H9 (cell line): ENCODE data around the gene NRN1. TPM values are rescaled to one million over a fixed set of nuclear protein-coding genes. Genes with fewer than 3 reads are reported as not detected.
A peak's percentile ranks its signal among the peaks of the same experiment; 100 is the strongest.

Source experiments
- DNase-seq: peaks from one replicate; pipeline ENCODE4 v3.0.0-alpha.2; 2017
- H2AFZ ChIP-seq: one replicate; pipeline ENCODE4 v1.6.1; 2013; ENCODE audit warnings: mild to moderate bottlenecking, low read length, control low read depth, moderate library complexity
- H2AK5ac ChIP-seq: 2 replicates; pipeline ENCODE4 v1.6.1; 2013; ENCODE audit warnings: low read length, control low read depth, mixed read lengths; ENCODE audit not compliant: insufficient read length
- H2BK120ac ChIP-seq: one replicate; pipeline ENCODE4 v1.6.1; 2013; ENCODE audit warnings: low read depth, mild to moderate bottlenecking, low read length, control low read depth, inconsistent platforms; ENCODE audit not compliant: poor library complexity, severe bottlenecking
- H2BK12ac ChIP-seq: 2 replicates; pipeline ENCODE4 v1.6.1; 2013; ENCODE audit warnings: low read length, control low read depth, mixed read lengths, low read depth; ENCODE audit not compliant: insufficient read length
- H2BK15ac ChIP-seq: 2 replicates; pipeline ENCODE4 v1.6.1; 2013; ENCODE audit warnings: low read depth, low read length, control low read depth
- H2BK20ac ChIP-seq: one replicate; pipeline ENCODE4 v1.6.1; 2013; ENCODE audit warnings: low read depth, mild to moderate bottlenecking, low read length, control low read depth, inconsistent platforms; ENCODE audit not compliant: poor library complexity, severe bottlenecking
- H2BK5ac ChIP-seq: 2 replicates; pipeline ENCODE4 v1.6.1; 2013; ENCODE audit warnings: low read length, control low read depth, mixed read lengths; ENCODE audit not compliant: insufficient read length
- H3K14ac ChIP-seq: 2 replicates; pipeline ENCODE4 v1.6.1; 2013; ENCODE audit warnings: low read length, control low read depth; ENCODE audit not compliant: insufficient read depth
- H3K18ac ChIP-seq: 2 replicates; pipeline ENCODE4 v1.6.1; 2013; ENCODE audit warnings: low read depth, mild to moderate bottlenecking, mixed read lengths, low read length, control low read depth; ENCODE audit not compliant: insufficient read length
- H3K23ac ChIP-seq: 2 replicates; pipeline ENCODE4 v1.6.1; 2013; ENCODE audit warnings: low read length, control low read depth, mixed read lengths, low read depth; ENCODE audit not compliant: insufficient read length
- H3K23me2 ChIP-seq: 2 replicates; pipeline ENCODE4 v1.6.1; 2013; ENCODE audit warnings: low read depth, mild to moderate bottlenecking, mixed read lengths, low read length, control low read depth; ENCODE audit not compliant: insufficient read length, poor library complexity, severe bottlenecking
- H3K27ac ChIP-seq: 2 replicates; pipeline ENCODE4 v1.5.1; 2013; ENCODE audit warnings: low read length, control low read depth, mixed read lengths, low read depth; ENCODE audit not compliant: insufficient read length
- H3K27me3 ChIP-seq: 2 replicates; pipeline ENCODE4 v1.6.1; 2013; ENCODE audit warnings: low read length, control low read depth, inconsistent platforms; ENCODE audit not compliant: insufficient read depth
- H3K4ac ChIP-seq: 2 replicates; pipeline ENCODE4 v1.6.1; 2013; ENCODE audit warnings: low read depth, mild to moderate bottlenecking, control low read depth, inconsistent platforms, low read length, moderate library complexity
- H3K4me1 ChIP-seq: 2 replicates; pipeline ENCODE4 v1.6.1; 2013; ENCODE audit warnings: low read length, control low read depth, inconsistent platforms; ENCODE audit not compliant: insufficient read depth
- H3K4me2 ChIP-seq: 2 replicates; pipeline ENCODE4 v1.6.1; 2013; ENCODE audit warnings: low read length, control low read depth, mixed read lengths; ENCODE audit not compliant: insufficient read length, insufficient read depth
- H3K56ac ChIP-seq: 2 replicates; pipeline ENCODE4 v1.6.1; 2013; ENCODE audit warnings: low read depth, mild to moderate bottlenecking, mixed read lengths, low read length, control low read depth; ENCODE audit not compliant: insufficient read length
- H3K79me1 ChIP-seq: 2 replicates; pipeline ENCODE4 v1.6.1; 2013; ENCODE audit warnings: low read depth, mild to moderate bottlenecking, moderate library complexity, low read length, control low read depth, inconsistent platforms; ENCODE audit not compliant: insufficient read depth, poor library complexity, severe bottlenecking
- H3K79me2 ChIP-seq: 2 replicates; pipeline ENCODE4 v1.6.1; 2013; ENCODE audit warnings: low read length, control low read depth, inconsistent platforms; ENCODE audit not compliant: insufficient read depth
- H3K9ac ChIP-seq: 2 replicates; pipeline ENCODE4 v1.6.1; 2013; ENCODE audit warnings: low read length, control low read depth, mixed read lengths; ENCODE audit not compliant: insufficient read length; ENCODE audit errors: extremely low read depth
- H3K9me3 ChIP-seq: one replicate; pipeline ENCODE4 v1.6.1; 2013; ENCODE audit warnings: low read depth, low read length, inconsistent platforms; ENCODE audit not compliant: control insufficient read depth
- H3T11ph ChIP-seq: one replicate; pipeline ENCODE4 v1.6.1; 2013; ENCODE audit warnings: mild to moderate bottlenecking, low read length, control low read depth, inconsistent platforms
- H4K20me1 ChIP-seq: one replicate; pipeline ENCODE4 v1.6.1; 2013; ENCODE audit not compliant: control insufficient read depth, insufficient read length, insufficient read depth
- H4K5ac ChIP-seq: 2 replicates; pipeline ENCODE4 v1.6.1; 2013; ENCODE audit warnings: low read depth, mild to moderate bottlenecking, mixed read lengths, low read length, control low read depth; ENCODE audit not compliant: insufficient read length
- H4K8ac ChIP-seq: replicated peaks from 2 replicates; pipeline ENCODE4 v1.6.1; 2013; ENCODE audit warnings: low read length, control low read depth, mixed read lengths, low read depth; ENCODE audit not compliant: insufficient read length
- H4K91ac ChIP-seq: 2 replicates; pipeline ENCODE4 v1.6.1; 2013; ENCODE audit warnings: low read depth, mild to moderate bottlenecking, moderate library complexity, mixed read lengths, low read length, control low read depth; ENCODE audit not compliant: insufficient read length
- H3K27ac Mint-ChIP-seq, 3 experiments: 2 replicates in 2 of 3; 3 replicates in 1 of 3; pipeline ENCODE4 v1.8.0; 2020 to 2021; ENCODE audit warnings: mixed read lengths in 3 of 3, mild to moderate bottlenecking in 1 of 3, moderate library complexity in 1 of 3
- H3K27me3 Mint-ChIP-seq: 2 replicates; pipeline ENCODE4 v1.8.0; 2021; ENCODE audit warnings: low read depth, mild to moderate bottlenecking, moderate library complexity, mixed read lengths
- H3K36me3 Mint-ChIP-seq, 3 experiments: 2 replicates in 2 of 3; 3 replicates in 1 of 3; pipeline ENCODE4 v1.8.0; 2020 to 2021; ENCODE audit warnings: low read depth in 3 of 3, mixed read lengths in 3 of 3; ENCODE audit not compliant: insufficient read depth in 1 of 3
- H3K4me1 Mint-ChIP-seq, 2 experiments: 2 replicates each; pipeline ENCODE4 v1.8.0; 2020; ENCODE audit warnings: mixed read lengths in 2 of 2
- H3K4me3 Mint-ChIP-seq, 2 experiments: 2 replicates in 1 of 2; 3 replicates in 1 of 2; pipeline ENCODE4 v1.8.0; 2020 to 2021; ENCODE audit warnings: mild to moderate bottlenecking in 2 of 2, mixed read lengths in 2 of 2, moderate library complexity in 1 of 2
- H3K9me3 Mint-ChIP-seq, 2 experiments: 2 replicates in 1 of 2; 3 replicates in 1 of 2; pipeline ENCODE4 v1.8.0; 2020; ENCODE audit warnings: mild to moderate bottlenecking in 2 of 2, mixed read lengths in 2 of 2, moderate library complexity in 1 of 2
- CTCF ChIP-seq: fragments of 200-600 bp; sonication (generic); conservative IDR thresholded peaks from 3 replicates; pipeline ENCODE4 v1.8.0; 2021; ENCODE audit warnings: antibody characterized with exemption, mild to moderate bottlenecking
- WGBS: extraction: QIAGEN DNeasy Blood & Tissue Kit; methylation state at CpG from one replicate; pipeline ENCODE4 v1.1.7; 2013; ENCODE audit warnings: missing lambda C conversion rate, low lambda C conversion rate, mixed read lengths; ENCODE audit not compliant: insufficient read length; ENCODE audit errors: extremely low coverage; 5-methylcytosine and 5-hydroxymethylcytosine counted together
- total RNA-seq: library from RNA; stranded (reverse); gene quantifications from 2 replicates; pipeline ENCODE4 v1.2.1, GENCODE V29; 2021

NRN1 gene
- total RNA-seq, 1 experiment from 2014 or later, result not detected

GRCh38 chr6:5995658-5995948 is 11.1 kb downstream of the NRN1 start:
- Histone ChIP-seq H3K56ac (no peak overlapping the region), H3K4me2 (peak overlapping the region; percentile 71), H3K79me1 (no peaks in the 10 kb centered on the region), H2AK5ac (no peak overlapping the region), H4K5ac (no peak overlapping the region), H3K9ac (no peak overlapping the region), H2BK15ac (no peak overlapping the region), H3K4ac (no peak overlapping the region), H4K20me1 (no peaks in the 10 kb centered on the region), H2BK120ac (no peak overlapping the region), H3K14ac (no peak overlapping the region), H2BK12ac (no peak overlapping the region), H3K27ac (no peak overlapping the region), H3K9me3 (no peaks in the 10 kb centered on the region), H3K4me1 (no peaks in the 10 kb centered on the region), H4K91ac (no peak overlapping the region), H3K18ac (no peak overlapping the region), H3K23me2 (peaks cover 22% of the 10 kb centered on the region), H2BK20ac (no peak overlapping the region), H3K79me2 (no peaks in the 10 kb centered on the region), H3K23ac (no peak overlapping the region), H2BK5ac (no peak overlapping the region), H2AFZ (no peak overlapping the region), H3T11ph (no peak overlapping the region), H4K8ac (no peak overlapping the region), H3K27me3 (peaks cover 82% of the 10 kb centered on the region)
- TF ChIP-seq CTCF, result no peak
- no peak for DNase-seq
- H3K9me3 Mint-ChIP-seq, result peaks cover 2 to 10% of the 10 kb centered on the region in 2 experiments; a peak in 4 of 5 replicates
- H3K4me3 Mint-ChIP-seq, result peak overlapping the region; percentile 47 to 85; a peak in 4 of 5 replicates
- no peak overlapping the region for H3K27ac Mint-ChIP-seq
- peaks cover 49 to 69% of the 10 kb centered on the region in 2 experiments for H3K4me1 Mint-ChIP-seq
- no peaks in the 10 kb centered on the region; a peak in 1 of 7 replicates for H3K36me3 Mint-ChIP-seq
- no CpG with 5 or more reads among the region's 10 CpGs for WGBS
- H3K27me3 Mint-ChIP-seq, result peaks cover 100% of the 10 kb centered on the region
